Panc1 (cell line): ENCODE results near the gene ADORA2A. TPM values are rescaled to one million over a fixed set of nuclear protein-coding genes. Genes with fewer than 3 reads are reported as not detected.

ENCODE experiments used
- ATAC-seq: fragments of 200-7000 bp; cut with Tn5 transposase; 2 replicates; pipeline ENCODE4 v1.9.1; 2020; ENCODE audit warnings: mild to moderate bottlenecking, moderate library complexity
- BruUV-seq: library from RNA; stranded (reverse); fragments of 400-500 nt; replicated peaks from 2 replicates; lab custom pipeline; 2021; lab: Mats Ljungman, UMichigan
- CTCF ChIA-PET: fragments of 300-600 bp; sonication (Branson Sonifier 250); formaldehyde crosslinking; loops from one replicate; lab custom pipeline; 2022; ENCODE audit warnings: antibody characterized with exemption; lab: Charles Lee
- POLR2A ChIA-PET: fragments of 300-600 bp; sonication (Branson Sonifier 250); formaldehyde crosslinking; loops from one replicate; lab custom pipeline; 2022; ENCODE audit warnings: antibody characterized with exemption; lab: Charles Lee
- DNase-seq: peaks from one replicate; pipeline ENCODE4 v3.0.0-alpha.2; 2010; ENCODE audit warnings: low read depth, low spot score
- H3K27ac ChIP-seq: 2 replicates; pipeline ENCODE4 v1.5.1; 2011; ENCODE audit warnings: mild to moderate bottlenecking, low read length, inconsistent platforms
- H3K27me3 ChIP-seq: fragments of 200-500 bp; sonication (Bioruptor generic); 2 replicates; pipeline ENCODE4 v1.6.0; 2014; ENCODE audit warnings: low read length, inconsistent platforms; ENCODE audit not compliant: control insufficient read depth, insufficient read depth
- H3K36me3 ChIP-seq: fragments of 200-500 bp; sonication (Bioruptor generic); 2 replicates; pipeline ENCODE4 v1.5.1; 2014; ENCODE audit warnings: inconsistent platforms, mild to moderate bottlenecking, low read length, moderate library complexity; ENCODE audit not compliant: control insufficient read depth, insufficient read depth
- H3K4me1 ChIP-seq: 2 replicates; pipeline ENCODE4 v1.5.1; 2011; ENCODE audit warnings: inconsistent platforms, mild to moderate bottlenecking, low read length, moderate library complexity; ENCODE audit not compliant: control insufficient read depth, insufficient read depth
- H3K4me3 ChIP-seq, 2 experiments: 2 replicates each; pipeline ENCODE4 v1.5.1; 2011 to 2012; ENCODE audit warnings: low read depth in 2 of 2, low read length in 2 of 2, mild to moderate bottlenecking in 2 of 2, inconsistent platforms in 1 of 2, moderate library complexity in 1 of 2
- H3K9me3 ChIP-seq: fragments of 200-500 bp; sonication (Bioruptor generic); 2 replicates; pipeline ENCODE4 v1.5.1; 2014; ENCODE audit warnings: low read depth, mild to moderate bottlenecking, inconsistent platforms, low read length, moderate library complexity; ENCODE audit not compliant: control insufficient read depth, insufficient read depth
- CTCF ChIP-seq: fragments of 450-650 bp; IDR thresholded peaks from 2 replicates; pipeline ENCODE4 v1.5.1; 2017; ENCODE audit warnings: mild to moderate bottlenecking
- POLR2AphosphoS5 ChIP-seq: IDR thresholded peaks from 2 replicates; pipeline ENCODE4 v1.6.1; 2012; ENCODE audit warnings: mild to moderate bottlenecking, low read depth, low read length, moderate library complexity
- REST ChIP-seq, 2 experiments: IDR thresholded peaks; 2 replicates each; pipeline ENCODE4 v1.6.1; 2011 to 2012; ENCODE audit warnings: low read depth in 2 of 2, control low read depth in 1 of 2, low read length in 1 of 2, mild to moderate bottlenecking in 1 of 2, moderate library complexity in 1 of 2; ENCODE audit not compliant: insufficient read depth in 1 of 2
- SIN3A ChIP-seq: IDR thresholded peaks from 2 replicates; pipeline ENCODE4 v1.6.1; 2012; ENCODE audit warnings: low read depth, mild to moderate bottlenecking, low read length, moderate library complexity, borderline replicate concordance; ENCODE audit not compliant: insufficient read depth
- TCF7L2 ChIP-seq: IDR thresholded peaks from 2 replicates; pipeline ENCODE4 v1.6.1; 2011; ENCODE audit warnings: mild to moderate bottlenecking, low read depth, low read length, inconsistent platforms
- in situ Hi-C: cut with HindIII; loops from 2 replicates; pipeline ENCODE4 v1.10.0; 2016; ENCODE audit warnings: low sequenced_read_pairs, low pct_unique_long_range_greater_than_20kb
- intact Hi-C: fragments of 100-400 bp; cut with micrococcal nuclease; formaldehyde crosslinking; loops from one replicate; pipeline ENCODE4 v1.10.0; 2022; ENCODE audit not compliant: unreplicated experiment
- total RNA-seq: library from RNA; stranded (reverse); gene quantifications from one replicate; pipeline ENCODE4 v1.2.1, GENCODE V29; 2021; ENCODE audit not compliant: unreplicated experiment

Gene ADORA2A
- total RNA-seq, 1 experiment from 2014 or later, result 11.5 TPM

GRCh38 chr22:24386937-24387471 lies 40.4 kb upstream of the ADORA2A start:
- Histone ChIP-seq H3K4me3 (no peak overlapping the region), H3K9me3 (no peaks in the 10 kb centered on the region), H3K36me3 (no peaks in the 10 kb centered on the region), H3K27ac (no peak overlapping the region), H3K4me1 (peaks cover under 1% of the 10 kb centered on the region; the same call in 1 of the 2 replicates), H3K27me3 (no peaks in the 10 kb centered on the region)
- ChIA-PET CTCF (no interaction called here), POLR2A (no interaction called here)
- BruUV-seq, result no TSS peak
- TF ChIP-seq POLR2AphosphoS5 (no peak), TCF7L2 (no peak)
- in situ Hi-C loops, result no loop called here
- DNase-seq, result no peak
- ATAC-seq, result no peak
- intact Hi-C loops, result no loop called here

GRCh38 chr22:24389680-24390079 lies 37.7 kb upstream of the ADORA2A start:
- Histone ChIP-seq H3K27ac (no peak overlapping the region), H3K4me3 (no peak overlapping the region), H3K36me3 (no peaks in the 10 kb centered on the region), H3K27me3 (no peaks in the 10 kb centered on the region), H3K4me1 (peaks cover 3% of the 10 kb centered on the region; the same call in 1 of the 2 replicates), H3K9me3 (no peaks in the 10 kb centered on the region)
- POLR2A ChIA-PET, result no interaction called here
- intact Hi-C loops (no loop called here), in situ Hi-C loops (no loop called here)
- BruUV-seq, result no TSS peak
- no peak for TF ChIP-seq POLR2AphosphoS5
- TF ChIP-seq CTCF, result no peak
- no peak for TF ChIP-seq TCF7L2
- TF ChIP-seq REST (IDR thresholded peaks at IDR 0.05; ENCODE audit: insufficient read depth in 1 of 2, low read depth in 2 of 2, low read length in 1 of 2), result no peak
- no peak for TF ChIP-seq SIN3A
- ATAC-seq, result no peak
- DNase-seq, result no peak
- CTCF ChIA-PET, result no interaction called here

- H3K27ac ChIP-seq, result no peak overlapping the region
- no peak for DNase-seq
- CTCF ChIA-PET, result no interaction called here
- POLR2A ChIA-PET, result no interaction called here
- no peaks in the 10 kb centered on the region for H3K27me3 ChIP-seq
- H3K36me3 ChIP-seq, result no peaks in the 10 kb centered on the region
- intact Hi-C loops (no loop called here), in situ Hi-C loops (no loop called here)
- no TSS peak for BruUV-seq
- no peaks in the 10 kb centered on the region for H3K9me3 ChIP-seq
- peaks cover 3% of the 10 kb centered on the region; the same call in 1 of the 2 replicates for H3K4me1 ChIP-seq
- TF ChIP-seq SIN3A, result no peak
- TF ChIP-seq POLR2AphosphoS5, result no peak
- no peak for TF ChIP-seq CTCF
- no peak for TF ChIP-seq REST (IDR thresholded peaks at IDR 0.05; ENCODE audit: insufficient read depth in 1 of 2, low read depth in 2 of 2, low read length in 1 of 2)
- no peak for TF ChIP-seq TCF7L2
- H3K4me3 ChIP-seq, result no peak overlapping the region
- ATAC-seq, result no peak
These were observed 37.2 kb upstream of the ADORA2A start for GRCh38 chr22:24390156-24390555.
